HepG2 (cell line): Measurements from ENCODE around the gene ESYT2. TPM values are rescaled to one million over a fixed set of nuclear protein-coding genes. Genes with fewer than 3 reads are reported as not detected.

Source experiments
- ARHGAP35 ChIP-seq: sonication (generic); formaldehyde crosslinking; IDR thresholded peaks from 2 replicates; pipeline ENCODE4 v1.9.0; 2022; ENCODE audit warnings: mild to moderate bottlenecking, inconsistent platforms, moderate library complexity, missing genetic modification reagents, borderline replicate concordance
- ATRX ChIP-seq: sonication (generic); formaldehyde crosslinking; IDR thresholded peaks from 2 replicates; pipeline ENCODE4 v1.4.0; 2020; ENCODE audit warnings: missing genetic modification reagents, borderline replicate concordance
- BRCA1 ChIP-seq: sonication (generic); formaldehyde crosslinking; IDR thresholded peaks from 2 replicates; pipeline ENCODE4 v1.4.0; 2020; ENCODE audit warnings: missing genetic modification reagents
- CREM ChIP-seq, 2 experiments: sonication (generic) in 1 of 2; formaldehyde crosslinking in 1 of 2; IDR thresholded peaks; 2 replicates each; pipeline versions ENCODE4 v1.4.0 to v1.6.1; 2016 to 2020; ENCODE audit warnings: antibody characterized with exemption in 1 of 2, mild to moderate bottlenecking in 1 of 2, missing genetic modification reagents in 1 of 2
- DMAP1 ChIP-seq: IDR thresholded peaks from 2 replicates; pipeline ENCODE4 v1.6.1; 2016
- FOXK1 ChIP-seq: sonication (generic); formaldehyde crosslinking; IDR thresholded peaks from 2 replicates; pipeline ENCODE4 v1.4.0; 2020; ENCODE audit warnings: low read depth, missing genetic modification reagents, borderline replicate concordance
- KAT7 ChIP-seq: IDR thresholded peaks from 2 replicates; pipeline ENCODE4 v1.6.1; 2018; ENCODE audit warnings: borderline replicate concordance, missing compliant biosample characterization
- NFKBIZ ChIP-seq: IDR thresholded peaks from 2 replicates; pipeline ENCODE4 v1.6.1; 2018; ENCODE audit warnings: missing genetic modification reagents, missing compliant biosample characterization
- RELA ChIP-seq: sonication (generic); formaldehyde crosslinking; IDR thresholded peaks from 2 replicates; pipeline ENCODE4 v1.4.0; 2020; ENCODE audit warnings: missing genetic modification reagents
- SMARCE1 ChIP-seq: fragments of 450-650 bp; IDR thresholded peaks from 2 replicates; pipeline ENCODE4 v1.6.1; 2017; ENCODE audit warnings: borderline replicate concordance
- SNRNP70 ChIP-seq: fragments of 200-400 bp; formaldehyde crosslinking; IDR thresholded peaks from 2 replicates; pipeline ENCODE4 v1.6.1; 2017; ENCODE audit warnings: mild to moderate bottlenecking, low read depth, low read length, moderate library complexity
- STAG1 ChIP-seq: sonication (generic); formaldehyde crosslinking; IDR thresholded peaks from 2 replicates; pipeline ENCODE4 v1.4.0; 2020; ENCODE audit warnings: missing genetic modification reagents
- ZBTB38 ChIP-seq: sonication (generic); formaldehyde crosslinking; IDR thresholded peaks from 2 replicates; pipeline ENCODE4 v1.5.1; 2020; ENCODE audit warnings: mild to moderate bottlenecking, missing genetic modification reagents
- ZNF143 ChIP-seq: sonication (generic); formaldehyde crosslinking; IDR thresholded peaks from 2 replicates; pipeline ENCODE4 v1.4.0; 2020; ENCODE audit warnings: missing genetic modification reagents
- ZNF891 ChIP-seq: sonication (generic); formaldehyde crosslinking; IDR thresholded peaks from 2 replicates; pipeline ENCODE4 v1.5.0; 2020; ENCODE audit warnings: mild to moderate bottlenecking, missing genetic modification reagents
- ZZZ3 ChIP-seq: sonication (generic); formaldehyde crosslinking; IDR thresholded peaks from 2 replicates; pipeline ENCODE4 v1.4.0; 2020; ENCODE audit warnings: missing genetic modification reagents, mild to moderate bottlenecking, borderline replicate concordance
- polyA plus RNA-seq, 8 experiments: library from polyadenylated mRNA; depleted of rRNA in 3 of 8; stranded (reverse) in 7 of 8; unstranded in 1 of 8; fragments of >200 nt; fragmentation: Illumina TruSeq in 4 of 8; extraction: Trizol in 4 of 8; gene quantifications; 2 replicates each; pipeline versions ENCODE4 v1.2.1 to v1.2.3, GENCODE V29; 2011 to 2016; ENCODE audit warnings: low read depth in 4 of 8, missing spikeins in 1 of 8, mixed read lengths in 1 of 8; ENCODE audit not compliant: insufficient read depth in 1 of 8
- total RNA-seq, 5 experiments: library from RNA; depleted of rRNA; stranded (reverse); fragments of >200 nt; fragmentation: Illumina TruSeq; extraction: Trizol; gene quantifications; 2 replicates each; pipeline ENCODE4 v1.2.3, GENCODE V29; 2016; ENCODE audit warnings: low read depth in 1 of 5
- TF ChIP-seq, protein P1 (sequence below): IDR thresholded peaks from 2 replicates; pipeline ENCODE4 v1.6.1; 2016; ENCODE audit warnings: low read depth
- TF ChIP-seq, protein P2 (sequence below): sonication (generic); formaldehyde crosslinking; IDR thresholded peaks from 2 replicates; pipeline ENCODE4 v1.4.0; 2020; ENCODE audit warnings: mild to moderate bottlenecking, missing genetic modification reagents
- TF ChIP-seq, protein P3 (sequence below): sonication (generic); formaldehyde crosslinking; IDR thresholded peaks from 2 replicates; pipeline ENCODE4 v1.4.0; 2020; ENCODE audit warnings: mild to moderate bottlenecking, missing genetic modification reagents

ESYT2 gene
- total and polyA plus RNA-seq, 2 of the 13 experiments (the other 11 are each of a cell fraction or from before 2014, with no cell fraction given) = 28.5 to 37.3 TPM

DNA sequence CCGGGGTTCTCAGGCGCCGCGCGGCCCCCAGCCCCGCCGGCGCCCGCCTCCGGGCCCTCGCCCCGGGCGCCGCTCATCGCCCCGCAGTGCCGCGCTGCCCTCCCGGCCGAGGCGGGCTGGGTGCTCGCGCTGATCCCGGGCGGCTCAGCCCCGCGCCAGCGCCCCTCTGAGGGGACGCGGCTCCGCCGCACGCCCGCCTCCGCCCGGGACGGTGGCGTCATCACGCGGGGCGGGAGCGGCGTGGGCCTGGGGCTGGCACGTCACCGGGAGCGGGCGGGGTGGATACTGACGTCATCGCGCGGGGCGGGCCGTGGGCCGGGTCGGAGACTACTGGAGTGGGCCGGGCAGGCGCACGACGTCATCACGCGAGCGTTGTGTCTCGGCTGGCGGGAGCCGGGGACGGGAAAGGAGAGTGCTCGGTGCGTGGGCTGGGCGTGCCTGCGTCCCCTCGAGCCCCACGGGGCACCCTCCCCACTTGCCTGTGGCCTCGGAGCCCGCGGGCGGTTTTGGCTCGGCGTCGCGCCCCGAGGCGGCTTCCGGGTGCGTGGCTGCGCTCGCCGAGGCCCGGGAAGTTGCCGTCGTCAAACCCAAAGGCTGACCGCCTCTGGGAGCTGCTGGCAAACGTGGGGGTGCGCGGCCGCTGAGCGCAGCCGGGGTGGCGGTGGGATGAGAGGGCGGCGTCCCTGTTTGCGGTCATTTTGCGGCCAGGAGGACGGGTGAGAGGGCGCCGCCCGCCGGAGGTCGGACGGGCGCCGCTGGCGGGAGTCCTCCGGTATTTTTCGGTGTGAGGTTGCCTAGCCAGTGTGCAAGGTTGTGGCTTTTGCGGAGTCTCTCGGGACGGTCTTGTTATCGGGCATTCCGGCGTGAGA, at the start of gene ESYT2 (continued):
- TF ChIP-seq, protein P1, sequence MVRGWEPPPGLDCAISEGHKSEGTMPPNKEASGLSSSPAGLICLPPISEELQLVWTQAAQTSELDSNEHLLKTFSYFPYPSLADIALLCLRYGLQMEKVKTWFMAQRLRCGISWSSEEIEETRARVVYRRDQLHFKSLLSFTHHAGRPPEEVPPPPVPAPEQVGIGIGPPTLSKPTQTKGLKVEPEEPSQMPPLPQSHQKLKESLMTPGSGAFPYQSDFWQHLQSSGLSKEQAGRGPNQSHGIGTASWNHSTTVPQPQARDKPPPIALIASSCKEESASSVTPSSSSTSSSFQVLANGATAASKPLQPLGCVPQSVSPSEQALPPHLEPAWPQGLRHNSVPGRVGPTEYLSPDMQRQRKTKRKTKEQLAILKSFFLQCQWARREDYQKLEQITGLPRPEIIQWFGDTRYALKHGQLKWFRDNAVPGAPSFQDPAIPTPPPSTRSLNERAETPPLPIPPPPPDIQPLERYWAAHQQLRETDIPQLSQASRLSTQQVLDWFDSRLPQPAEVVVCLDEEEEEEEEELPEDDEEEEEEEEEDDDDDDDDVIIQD (CRISPR knock-in tag) = no peak
- TF ChIP-seq SNRNP70 = no peak
- peak; percentile 66; the same call in 1 of the 2 replicates for TF ChIP-seq BRCA1 (CRISPR knock-in tag)
- TF ChIP-seq CREM (IDR thresholded peaks at IDR 0.05) = peak; percentile 82
- TF ChIP-seq CREM (CRISPR knock-in tag; IDR thresholded peaks at IDR 0.05) = peak; percentile 83
- TF ChIP-seq DMAP1 (CRISPR knock-in tag) = peak; percentile 83
- TF ChIP-seq RELA (CRISPR knock-in tag) = peak; percentile 74; the same call in 1 of the 2 replicates
- peak; percentile 65; the same call in 1 of the 2 replicates for TF ChIP-seq FOXK1
- TF ChIP-seq ARHGAP35 = peak; percentile 76; the same call in 1 of the 2 replicates
- TF ChIP-seq ZZZ3 (CRISPR knock-in tag) = no peak
- peak; percentile 97 for TF ChIP-seq ZNF891 (CRISPR knock-in tag)
- no peak for TF ChIP-seq SMARCE1
- TF ChIP-seq KAT7 = peak; percentile 87
- TF ChIP-seq ATRX (CRISPR knock-in tag) = no peak
- TF ChIP-seq, protein P2, sequence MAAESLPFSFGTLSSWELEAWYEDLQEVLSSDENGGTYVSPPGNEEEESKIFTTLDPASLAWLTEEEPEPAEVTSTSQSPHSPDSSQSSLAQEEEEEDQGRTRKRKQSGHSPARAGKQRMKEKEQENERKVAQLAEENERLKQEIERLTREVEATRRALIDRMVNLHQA (CRISPR knock-in tag) = no peak
- TF ChIP-seq STAG1 = peak; percentile 31
- TF ChIP-seq, protein P3, sequence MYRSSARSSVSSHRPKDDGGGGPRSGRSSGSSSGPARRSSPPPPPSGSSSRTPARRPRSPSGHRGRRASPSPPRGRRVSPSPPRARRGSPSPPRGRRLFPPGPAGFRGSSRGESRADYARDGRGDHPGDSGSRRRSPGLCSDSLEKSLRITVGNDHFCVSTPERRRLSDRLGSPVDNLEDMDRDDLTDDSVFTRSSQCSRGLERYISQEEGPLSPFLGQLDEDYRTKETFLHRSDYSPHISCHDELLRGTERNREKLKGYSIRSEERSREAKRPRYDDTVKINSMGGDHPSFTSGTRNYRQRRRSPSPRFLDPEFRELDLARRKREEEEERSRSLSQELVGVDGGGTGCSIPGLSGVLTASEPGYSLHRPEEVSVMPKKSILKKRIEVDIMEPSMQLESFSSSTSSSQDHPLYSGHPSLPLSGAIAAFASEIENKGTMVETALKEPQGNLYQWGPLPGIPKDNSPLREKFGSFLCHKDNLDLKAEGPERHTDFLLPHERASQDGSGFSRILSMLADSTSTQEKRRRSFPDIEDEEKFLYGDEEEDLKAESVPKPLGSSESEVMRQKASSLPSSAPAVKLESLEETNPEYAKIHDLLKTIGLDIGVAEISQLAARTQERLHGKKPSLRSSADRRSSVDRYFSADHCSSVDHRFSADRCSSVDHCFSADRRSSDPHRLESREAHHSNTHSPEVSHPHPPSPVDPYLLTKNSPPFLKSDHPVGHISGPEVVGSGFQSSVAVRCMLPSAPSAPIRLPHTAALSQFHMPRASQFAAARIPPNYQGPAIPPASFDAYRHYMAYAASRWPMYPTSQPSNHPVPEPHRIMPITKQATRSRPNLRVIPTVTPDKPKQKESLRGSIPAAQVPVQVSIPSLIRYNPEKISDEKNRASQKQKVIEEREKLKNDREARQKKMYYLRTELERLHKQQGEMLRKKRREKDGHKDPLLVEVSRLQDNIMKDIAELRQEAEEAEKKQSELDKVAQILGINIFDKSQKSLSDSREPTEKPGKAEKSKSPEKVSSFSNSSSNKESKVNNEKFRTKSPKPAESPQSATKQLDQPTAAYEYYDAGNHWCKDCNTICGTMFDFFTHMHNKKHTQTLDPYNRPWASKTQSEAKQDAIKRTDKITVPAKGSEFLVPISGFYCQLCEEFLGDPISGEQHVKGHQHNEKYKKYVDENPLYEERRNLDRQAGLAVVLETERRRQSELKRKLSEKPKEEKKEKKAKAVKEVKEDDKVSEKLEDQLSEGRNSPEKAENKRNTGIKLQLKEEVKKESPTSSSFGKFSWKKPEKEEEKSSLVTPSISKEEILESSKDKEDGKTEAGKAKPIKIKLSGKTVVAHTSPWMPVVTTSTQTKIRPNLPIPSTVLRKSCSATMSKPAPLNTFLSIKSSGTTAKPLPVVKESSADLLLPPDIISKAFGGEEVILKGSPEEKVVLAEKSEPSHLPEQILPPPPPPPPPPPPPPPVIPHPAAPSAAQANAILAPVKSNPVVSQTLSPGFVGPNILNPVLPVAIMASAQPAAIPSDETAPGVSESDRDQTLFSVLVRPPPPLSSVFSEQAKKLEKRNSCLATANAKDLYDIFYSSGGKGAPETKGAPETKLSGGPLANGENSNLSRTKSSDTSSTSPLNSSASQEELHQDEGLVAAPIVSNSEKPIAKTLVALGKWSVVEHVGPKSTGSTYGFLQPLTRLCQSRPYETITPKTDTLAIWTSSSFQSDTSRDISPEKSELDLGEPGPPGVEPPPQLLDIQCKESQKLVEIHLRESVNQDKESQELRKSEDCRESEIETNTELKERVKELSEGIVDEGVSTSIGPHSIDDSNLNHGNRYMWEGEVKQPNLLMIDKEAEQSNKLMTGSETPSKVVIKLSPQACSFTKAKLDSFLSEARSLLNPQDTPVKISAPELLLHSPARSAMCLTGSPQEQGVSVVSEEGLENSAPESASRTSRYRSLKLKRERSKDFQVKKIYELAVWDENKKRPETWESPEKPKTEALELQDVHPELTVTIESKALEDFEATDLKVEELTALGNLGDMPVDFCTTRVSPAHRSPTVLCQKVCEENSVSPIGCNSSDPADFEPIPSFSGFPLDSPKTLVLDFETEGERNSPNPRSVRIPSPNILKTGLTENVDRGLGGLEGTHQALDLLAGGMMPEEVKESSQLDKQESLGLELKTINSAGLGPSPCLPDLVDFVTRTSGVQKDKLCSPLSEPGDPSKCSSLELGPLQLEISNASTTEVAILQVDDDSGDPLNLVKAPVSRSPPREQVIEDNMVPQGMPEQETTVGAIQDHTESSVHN (CRISPR knock-in tag) = 0 out of 2 replicates have a peak, but pooled peaks have one; percentile 26
- peak; percentile 69; the same call in 1 of the 2 replicates for TF ChIP-seq ZBTB38
- TF ChIP-seq NFKBIZ = 0 out of 2 replicates have a peak, but pooled peaks have one; percentile 82
- TF ChIP-seq ZNF143 = no peak; the same call in 1 of the 2 replicates
